ENCODE results near the gene SLAMF1. TPM values are rescaled to one million over a fixed set of nuclear protein-coding genes. Genes with fewer than 3 reads are reported as not detected.

Gene SLAMF1
- total and polyA plus RNA-seq, 2 experiments from 2014 or later, result not detected

- TF ChIP-seq EZH2 (IDR thresholded peaks at IDR 0.05; ENCODE audit: low read depth, unreplicated experiment) (no peak), EZH2phosphoT487 (IDR thresholded peaks at IDR 0.05; ENCODE audit: unreplicated experiment) (no peak), ZNF462 (CRISPR knock-in tag; IDR thresholded peaks at IDR 0.05) (no peak), NANOG (IDR thresholded peaks at IDR 0.05; ENCODE audit: borderline replicate concordance) (no peak), ETS1 (IDR thresholded peaks at IDR 0.05) (no peak), JUNB (IDR thresholded peaks at IDR 0.05; ENCODE audit: unreplicated experiment) (no peak)
These were observed 49.1 kb downstream of the SLAMF1 start (continued) for GRCh38 chr1:160597705-160598104.

- Histone ChIP-seq H3F3A (replicated peaks; ENCODE audit: low read depth) (no peaks in the 10 kb centered on the region), H2AFZ (no peak overlapping the region), H4K20me1 (replicated peaks; ENCODE audit: insufficient read depth) (no peaks in the 10 kb centered on the region), H3K36me3 (ENCODE audit: insufficient read depth) (no peaks in the 10 kb centered on the region), H3K9me2 (ENCODE audit: insufficient read depth) (0 out of 2 replicates have a peak, but pooled peaks cover 2% of the 10 kb centered on the region), H3K27ac (ENCODE audit: low read depth) (no peak overlapping the region), H3K4me1 (ENCODE audit: insufficient read depth) (no peaks in the 10 kb centered on the region), H3K4me3 (no peak overlapping the region), H3K27me3 (ENCODE audit: insufficient read depth) (no peaks in the 10 kb centered on the region), H3K79me2 (replicated peaks; ENCODE audit: insufficient read depth) (no peaks in the 10 kb centered on the region), H3K4me2 (no peak overlapping the region)
- peaks cover 24% of the 10 kb centered on the region for H3K9me3 Mint-ChIP-seq
- no peak overlapping the region for H3K27ac Mint-ChIP-seq
- TF ChIP-seq ZNF331 (CRISPR knock-in tag; IDR thresholded peaks at IDR 0.05; ENCODE audit: low read depth), result no peak
- TF ChIP-seq CREB1 (CRISPR knock-in tag; IDR thresholded peaks at IDR 0.05; ENCODE audit: low read depth), result no peak
- no peak for TF ChIP-seq EZH2phosphoT487 (IDR thresholded peaks at IDR 0.05; ENCODE audit: unreplicated experiment)
- TF ChIP-seq ETS1 (IDR thresholded peaks at IDR 0.05), result no peak
- TF ChIP-seq POLR2AphosphoS5 (IDR thresholded peaks at IDR 0.05; ENCODE audit: low read depth), result no peak
- TF ChIP-seq JUNB (IDR thresholded peaks at IDR 0.05; ENCODE audit: unreplicated experiment), result no peak
- TF ChIP-seq CTCF (conservative IDR thresholded peaks at IDR 0.05; ENCODE audit: low read depth in 2 of 2), result no peak
- TF ChIP-seq EZH2 (IDR thresholded peaks at IDR 0.05; ENCODE audit: low read depth, unreplicated experiment), result no peak
- H3K36me3 Mint-ChIP-seq (ENCODE audit: low read depth), result peaks cover 14% of the 10 kb centered on the region; the same call in 2 of the 3 replicates
- ATAC-seq, result no peak
- H3K27me3 Mint-ChIP-seq (ENCODE audit: insufficient read depth, low read depth, poor library complexity), result peaks cover 1% of the 10 kb centered on the region
- no peak for DNase-seq (ENCODE audit: low spot score)
- H3K4me3 Mint-ChIP-seq, result no peak overlapping the region
- H3K4me1 Mint-ChIP-seq, result peaks cover 5% of the 10 kb centered on the region; the same call in 2 of the 3 replicates
These were observed 49.8 kb downstream of the SLAMF1 start for GRCh38 chr1:160597051-160597450.

Measured in GM23338 (cell line).